WTC11 (cell line): ENCODE results near the gene SLC49A3.

Experiments used
- CTCF ChIP-seq: fragments of 200-600 bp; IDR thresholded peaks from 2 replicates; pipeline ENCODE4 v1.8.0; 2022; ENCODE audit warnings: antibody characterized with exemption
- ESRRA ChIP-seq: sonication (generic); formaldehyde crosslinking; IDR thresholded peaks from 2 replicates; pipeline ENCODE4 v1.8.1; 2022; ENCODE audit warnings: mild to moderate bottlenecking, missing genetic modification reagents, borderline replicate concordance
- GABPB1 ChIP-seq: sonication (generic); formaldehyde crosslinking; IDR thresholded peaks from 2 replicates; pipeline ENCODE4 v1.8.1; 2023; ENCODE audit warnings: mild to moderate bottlenecking, missing genetic modification reagents
- JUN ChIP-seq: sonication (generic); formaldehyde crosslinking; IDR thresholded peaks from 2 replicates; pipeline ENCODE4 v1.8.0; 2023; ENCODE audit warnings: mild to moderate bottlenecking, missing genetic modification reagents
- USF1 ChIP-seq: sonication (generic); formaldehyde crosslinking; IDR thresholded peaks from 2 replicates; pipeline ENCODE4 v1.8.0; 2022; ENCODE audit warnings: mild to moderate bottlenecking, missing genetic modification reagents
- ZBTB21 ChIP-seq: sonication (generic); formaldehyde crosslinking; IDR thresholded peaks from 2 replicates; pipeline ENCODE4 v1.8.1; 2023; ENCODE audit warnings: mild to moderate bottlenecking, missing genetic modification reagents, borderline replicate concordance

- TF ChIP-seq CTCF (no peak), GABPB1 (CRISPR knock-in tag) (no peak), JUN (CRISPR knock-in tag) (no peak), USF1 (CRISPR knock-in tag) (no peak), ZBTB21 (CRISPR knock-in tag) (no peak), ESRRA (CRISPR knock-in tag) (no peak)
Measured at GRCh38 chr4:649293-649625, 39.7 kb downstream of the SLC49A3 start.
